Urinary bladder (tissue), 4 donors: ENCODE data around the gene CEACAM21. TPM values are rescaled to one million over a fixed set of nuclear protein-coding genes. Genes with fewer than 3 reads are reported as not detected.
A peak's percentile ranks its signal among the peaks of the same experiment; 100 is the strongest.

ENCODE experiments used
- DNase-seq: peaks from one replicate; pipeline ENCODE4 v3.0.0-alpha.2; 2015; ENCODE audit errors: extremely low spot score
- H3K27ac ChIP-seq: one replicate; pipeline ENCODE4 v1.5.1; 2013; ENCODE audit warnings: low read depth, mild to moderate bottlenecking, moderate library complexity
- H3K36me3 ChIP-seq: one replicate; pipeline ENCODE4 v1.6.1; 2013; ENCODE audit warnings: mild to moderate bottlenecking, moderate library complexity; ENCODE audit not compliant: insufficient read depth
- H3K4me1 ChIP-seq: one replicate; pipeline ENCODE4 v1.6.1; 2013; ENCODE audit warnings: mild to moderate bottlenecking, moderate library complexity; ENCODE audit not compliant: insufficient read depth
- H3K4me3 ChIP-seq: one replicate; pipeline ENCODE4 v1.5.1; 2013; ENCODE audit warnings: low read depth, low read length
- WGBS: extraction: QIAGEN DNeasy Blood & Tissue Kit; methylation state at CpG from one replicate; pipeline ENCODE4 v1.1.7; 2013; 5-methylcytosine and 5-hydroxymethylcytosine counted together
- polyA plus RNA-seq: library from polyadenylated mRNA; stranded (reverse); fragments of 200-250 nt; gene quantifications from one replicate; pipeline ENCODE4 v1.2.3, GENCODE V29; 2013
- total RNA-seq: library from RNA; depleted of rRNA; stranded (reverse); fragments of >200 nt; gene quantifications from one replicate; pipeline ENCODE4 v1.2.3, GENCODE V29; 2014
- donor health status: healthy with polysubstance abuse.
- donor health status: healthy.

The CEACAM21 gene
- total and polyA plus RNA-seq, 2 donors: 0.90 to 2.1 TPM

GRCh38 chr19:41542622-41543021, 33.3 kb upstream of the CEACAM21 start:
- 76% methylated on average over 4 of the region's 4 CpGs for WGBS
- no peaks in the 10 kb centered on the region for H3K4me1 ChIP-seq
- no peak for DNase-seq
- H3K27ac ChIP-seq: no peak overlapping the region
- no peaks in the 10 kb centered on the region for H3K36me3 ChIP-seq
- H3K4me3 ChIP-seq: no peak overlapping the region

- H3K4me1 ChIP-seq: no peaks in the 10 kb centered on the region
- WGBS: 76% methylated on average over 2 of the region's 2 CpGs
- no peaks in the 10 kb centered on the region for H3K36me3 ChIP-seq
- DNase-seq: no peak
- no peak overlapping the region for H3K27ac ChIP-seq
- H3K4me3 ChIP-seq: no peak overlapping the region
These were observed 32.4 kb upstream of the CEACAM21 start for GRCh38 chr19:41543582-41543981.

DNA sequence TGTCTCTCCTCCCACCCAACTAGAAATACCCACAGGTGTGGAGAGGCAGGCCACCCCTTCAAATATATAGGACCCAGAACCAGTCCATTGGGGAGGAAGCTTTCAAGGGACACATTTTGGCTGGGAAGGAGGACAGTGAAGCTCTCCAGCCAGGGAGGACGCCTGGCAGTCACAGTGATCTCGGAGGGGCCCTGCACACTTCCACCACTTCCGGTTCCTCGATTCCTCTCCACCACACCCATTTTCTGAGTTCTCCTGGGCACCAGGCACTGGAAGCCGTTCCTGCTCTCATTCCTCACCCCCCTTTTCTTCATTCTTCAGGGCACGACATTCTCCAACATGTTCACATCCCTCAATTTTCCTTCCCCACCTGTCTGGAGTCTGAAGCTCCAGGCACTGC, 30.4 kb upstream of the CEACAM21 start:
- no peaks in the 10 kb centered on the region for H3K36me3 ChIP-seq
- no peak overlapping the region for H3K4me3 ChIP-seq
- no peak overlapping the region for H3K27ac ChIP-seq
- H3K4me1 ChIP-seq: no peaks in the 10 kb centered on the region
- WGBS: 57% methylated on average over 6 of the region's 6 CpGs
- DNase-seq: no peak

GRCh38 chr19:41546386-41546789, 29.6 kb upstream of the CEACAM21 start:
- whole genome bisulfite sequencing: 24% methylated on average over 6 of the region's 6 CpGs
- Histone ChIP-seq H3K4me1 (no peaks in the 10 kb centered on the region), H3K36me3 (no peaks in the 10 kb centered on the region), H3K27ac (no peak overlapping the region), H3K4me3 (no peak overlapping the region)
- no peak for DNase-seq

DNA sequence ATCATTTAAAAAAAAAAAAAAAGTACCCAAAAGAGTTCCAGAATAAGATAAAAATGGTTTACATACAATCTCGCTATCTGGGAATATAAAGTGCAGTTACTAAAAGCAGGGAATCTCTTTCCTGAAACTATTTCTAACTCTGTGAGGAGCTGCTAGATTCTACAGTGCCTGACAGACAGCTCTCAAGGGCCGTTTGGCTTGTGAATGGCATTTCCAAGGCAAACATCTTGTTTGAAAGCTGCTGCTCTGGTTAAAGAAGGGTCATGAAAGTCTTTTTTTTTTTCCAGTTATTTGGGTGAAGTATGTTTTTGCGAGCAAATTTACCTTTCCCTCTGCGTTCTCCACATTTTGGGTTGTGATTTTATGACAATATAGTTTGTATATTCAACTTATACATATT, 29.0 kb upstream of the CEACAM21 start:
- Histone ChIP-seq H3K4me1 (no peaks in the 10 kb centered on the region), H3K36me3 (no peaks in the 10 kb centered on the region), H3K4me3 (no peak overlapping the region), H3K27ac (no peak overlapping the region)
- DNase-seq: no peak
- 41% methylated on average over 4 of the region's 4 CpGs for WGBS

GRCh38 chr19:41547569-41547968, 28.4 kb upstream of the CEACAM21 start:
- WGBS: 47% methylated on average over 2 of the region's 2 CpGs
- Histone ChIP-seq H3K4me1 (no peaks in the 10 kb centered on the region), H3K36me3 (no peaks in the 10 kb centered on the region), H3K4me3 (no peak overlapping the region), H3K27ac (no peak overlapping the region)
- no peak for DNase-seq

DNA sequence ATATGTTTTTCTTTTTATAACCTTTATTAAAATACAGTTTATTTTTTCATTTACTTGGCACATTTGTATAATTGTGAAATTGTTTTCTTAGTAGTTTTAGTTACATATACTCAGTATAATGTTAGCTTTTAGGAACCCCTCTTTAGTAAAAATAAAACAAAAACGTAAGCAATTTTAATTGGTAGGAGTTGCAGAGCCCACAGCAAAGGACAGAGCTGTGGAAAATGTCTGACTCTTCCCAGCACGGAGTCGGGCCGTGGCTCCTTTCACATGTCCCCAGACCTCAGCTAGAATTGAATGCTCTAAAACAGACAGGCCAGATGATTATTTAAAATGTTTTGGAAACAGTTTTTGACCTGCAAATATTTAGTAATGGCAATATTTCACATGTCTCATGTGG, 27.9 kb upstream of the CEACAM21 start:
- Histone ChIP-seq H3K4me3 (no peak overlapping the region), H3K36me3 (no peaks in the 10 kb centered on the region), H3K4me1 (no peaks in the 10 kb centered on the region), H3K27ac (no peak overlapping the region)
- DNase-seq: no peak
- 44% methylated on average over 4 of the region's 4 CpGs for WGBS

GRCh38 chr19:41548954-41549688, 26.8 kb upstream of the CEACAM21 start:
- no peak for DNase-seq
- no peaks in the 10 kb centered on the region for H3K4me1 ChIP-seq
- H3K27ac ChIP-seq: peak overlapping the region; percentile 7
- H3K4me3 ChIP-seq: peak overlapping the region; percentile 33
- 18% methylated on average over 9 of the region's 9 CpGs for WGBS
- H3K36me3 ChIP-seq: no peaks in the 10 kb centered on the region

DNA sequence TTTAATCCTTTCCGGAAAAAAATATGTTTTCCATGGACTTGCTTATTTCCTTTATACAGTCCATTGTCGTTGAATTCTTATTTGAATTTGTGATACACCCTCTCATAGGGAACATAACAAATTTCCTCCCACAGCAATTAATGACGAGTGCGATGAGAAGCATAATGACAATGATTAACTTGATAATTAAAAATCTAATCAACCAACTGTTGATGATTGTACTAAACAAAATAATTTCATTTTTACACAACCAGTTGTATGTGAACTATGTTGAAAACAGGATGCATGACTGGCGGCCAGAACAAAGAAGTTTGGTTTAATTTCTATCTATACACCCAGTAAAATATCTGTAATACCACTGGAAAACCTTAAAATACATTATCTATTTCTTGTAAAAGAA, 26.1 kb upstream of the CEACAM21 start:
- 76% methylated on average over 5 of the region's 5 CpGs for WGBS
- H3K4me1 ChIP-seq: no peaks in the 10 kb centered on the region
- no peak for DNase-seq
- H3K36me3 ChIP-seq: no peaks in the 10 kb centered on the region
- peak overlapping the region; percentile 33 for H3K4me3 ChIP-seq
- no peak overlapping the region for H3K27ac ChIP-seq

- Histone ChIP-seq H3K36me3 (no peaks in the 10 kb centered on the region), H3K27ac (no peak overlapping the region), H3K4me1 (no peaks in the 10 kb centered on the region), H3K4me3 (no peak overlapping the region)
- WGBS: 85% methylated on average over 9 of the region's 9 CpGs
- no peak for DNase-seq
These were observed 24.8 kb upstream of the CEACAM21 start for GRCh38 chr19:41551212-41551610.

DNA sequence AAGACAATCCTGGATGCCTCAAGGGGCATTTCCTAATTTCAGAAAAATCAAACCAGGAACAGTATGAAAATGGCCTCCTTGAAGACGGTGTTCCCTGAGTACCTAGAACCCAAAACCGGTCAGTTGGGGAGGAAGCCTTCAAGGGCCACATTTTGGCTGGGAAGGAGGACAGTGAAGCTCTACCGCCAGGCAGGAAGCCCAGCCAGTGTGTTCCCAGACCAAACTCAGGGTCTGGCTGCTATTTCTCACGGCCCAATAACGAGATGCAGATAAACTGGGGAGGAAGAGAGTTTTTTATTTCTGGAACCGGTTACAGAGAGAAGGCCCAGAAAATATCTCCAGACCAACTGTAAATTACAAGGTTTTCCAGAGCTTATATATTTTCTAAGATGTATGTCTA, 24.3 kb upstream of the CEACAM21 start:
- no peak for DNase-seq
- Histone ChIP-seq H3K27ac (no peak overlapping the region), H3K4me1 (no peaks in the 10 kb centered on the region), H3K4me3 (no peak overlapping the region), H3K36me3 (no peaks in the 10 kb centered on the region)
- 50% methylated on average over 6 of the region's 6 CpGs for WGBS

GRCh38 chr19:41552558-41552957, 23.4 kb upstream of the CEACAM21 start:
- no peaks in the 10 kb centered on the region for H3K36me3 ChIP-seq
- no peak overlapping the region for H3K4me3 ChIP-seq
- no peaks in the 10 kb centered on the region for H3K4me1 ChIP-seq
- 68% methylated on average over 6 of the region's 6 CpGs for WGBS
- no peak overlapping the region for H3K27ac ChIP-seq
- DNase-seq: no peak

DNA sequence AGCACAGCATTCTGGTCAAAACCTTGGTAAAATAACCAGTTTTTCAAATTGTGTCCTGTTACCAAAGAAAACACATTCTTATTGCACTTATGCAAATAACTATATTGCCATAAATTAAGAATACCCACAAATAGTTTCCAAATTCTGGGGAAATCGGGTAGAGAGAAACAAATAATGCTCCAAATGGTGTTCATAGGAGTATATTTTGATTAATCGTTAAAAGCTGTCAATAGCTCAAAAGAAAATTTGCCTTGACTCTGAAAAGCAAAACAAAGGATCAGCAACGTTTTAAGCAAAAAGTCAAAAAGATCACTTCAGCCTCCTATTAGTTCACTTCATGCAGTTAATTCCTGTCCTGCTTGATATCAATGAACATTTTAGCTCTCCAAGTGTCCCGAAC, 22.2 kb upstream of the CEACAM21 start:
- WGBS: 87% methylated on average over 4 of the region's 4 CpGs
- DNase-seq: no peak
- H3K4me1 ChIP-seq: no peaks in the 10 kb centered on the region
- no peak overlapping the region for H3K27ac ChIP-seq
- H3K36me3 ChIP-seq: no peaks in the 10 kb centered on the region
- H3K4me3 ChIP-seq: no peak overlapping the region

GRCh38 chr19:41554907-41555306, 21.1 kb upstream of the CEACAM21 start:
- DNase-seq: no peak
- H3K36me3 ChIP-seq: no peaks in the 10 kb centered on the region
- H3K4me1 ChIP-seq: no peaks in the 10 kb centered on the region
- H3K4me3 ChIP-seq: no peak overlapping the region
- no peak overlapping the region for H3K27ac ChIP-seq

- Histone ChIP-seq H3K27ac (no peak overlapping the region), H3K36me3 (no peaks in the 10 kb centered on the region), H3K4me1 (no peaks in the 10 kb centered on the region), H3K4me3 (no peak overlapping the region)
- DNase-seq: no peak
- WGBS: 14% methylated on average over 3 of the region's 3 CpGs
These were observed 20.2 kb upstream of the CEACAM21 start for GRCh38 chr19:41555748-41556147.
